ENCODE data around the gene RELB. TPM values are rescaled to one million over a fixed set of nuclear protein-coding genes. Genes with fewer than 3 reads are reported as not detected.
A peak's percentile ranks its signal among the peaks of the same experiment; 100 is the strongest.

Gene RELB
- total and polyA plus RNA-seq, 9 of the 15 experiments (the other 6 are each of a cell fraction or from before 2014, with no cell fraction given) = 0.15 to 1.1 (median 0.28) TPM; not detected in 2

DNA sequence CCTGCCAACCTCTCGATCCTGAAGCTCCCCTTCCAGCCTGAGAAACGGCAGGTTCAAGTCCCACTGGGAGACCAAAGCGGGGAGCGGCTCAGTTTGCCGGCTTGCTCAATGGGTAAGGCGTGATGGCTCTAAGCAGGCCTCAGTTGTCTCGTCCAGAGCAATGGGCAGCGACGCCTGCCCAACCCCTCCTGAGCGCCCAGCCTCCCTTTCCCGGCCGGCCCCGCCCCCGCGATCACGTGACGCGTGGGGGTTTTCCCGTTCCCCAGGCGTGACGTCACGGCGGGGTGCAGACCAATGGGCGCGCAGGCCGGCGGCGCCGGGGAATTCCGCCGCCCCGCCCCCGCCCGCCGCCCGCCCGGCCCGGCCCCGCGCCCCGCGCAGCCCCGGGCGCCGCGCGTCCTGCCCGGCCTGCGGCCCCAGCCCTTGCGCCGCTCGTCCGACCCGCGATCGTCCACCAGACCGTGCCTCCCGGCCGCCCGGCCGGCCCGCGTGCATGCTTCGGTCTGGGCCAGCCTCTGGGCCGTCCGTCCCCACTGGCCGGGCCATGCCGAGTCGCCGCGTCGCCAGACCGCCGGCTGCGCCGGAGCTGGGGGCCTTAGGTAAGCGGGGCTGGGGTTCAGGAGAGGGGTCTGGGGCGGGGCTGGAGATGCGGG is at the start of gene RELB (continued):
- TF ChIP-seq, protein P1, sequence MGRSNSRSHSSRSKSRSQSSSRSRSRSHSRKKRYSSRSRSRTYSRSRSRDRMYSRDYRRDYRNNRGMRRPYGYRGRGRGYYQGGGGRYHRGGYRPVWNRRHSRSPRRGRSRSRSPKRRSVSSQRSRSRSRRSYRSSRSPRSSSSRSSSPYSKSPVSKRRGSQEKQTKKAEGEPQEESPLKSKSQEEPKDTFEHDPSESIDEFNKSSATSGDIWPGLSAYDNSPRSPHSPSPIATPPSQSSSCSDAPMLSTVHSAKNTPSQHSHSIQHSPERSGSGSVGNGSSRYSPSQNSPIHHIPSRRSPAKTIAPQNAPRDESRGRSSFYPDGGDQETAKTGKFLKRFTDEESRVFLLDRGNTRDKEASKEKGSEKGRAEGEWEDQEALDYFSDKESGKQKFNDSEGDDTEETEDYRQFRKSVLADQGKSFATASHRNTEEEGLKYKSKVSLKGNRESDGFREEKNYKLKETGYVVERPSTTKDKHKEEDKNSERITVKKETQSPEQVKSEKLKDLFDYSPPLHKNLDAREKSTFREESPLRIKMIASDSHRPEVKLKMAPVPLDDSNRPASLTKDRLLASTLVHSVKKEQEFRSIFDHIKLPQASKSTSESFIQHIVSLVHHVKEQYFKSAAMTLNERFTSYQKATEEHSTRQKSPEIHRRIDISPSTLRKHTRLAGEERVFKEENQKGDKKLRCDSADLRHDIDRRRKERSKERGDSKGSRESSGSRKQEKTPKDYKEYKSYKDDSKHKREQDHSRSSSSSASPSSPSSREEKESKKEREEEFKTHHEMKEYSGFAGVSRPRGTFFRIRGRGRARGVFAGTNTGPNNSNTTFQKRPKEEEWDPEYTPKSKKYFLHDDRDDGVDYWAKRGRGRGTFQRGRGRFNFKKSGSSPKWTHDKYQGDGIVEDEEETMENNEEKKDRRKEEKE (IDR thresholded peaks at IDR 0.05; ENCODE audit: borderline replicate concordance in 1 of 2, control insufficient read depth in 1 of 2, low read depth in 2 of 2, low read length in 1 of 2) = no peak
- TF ChIP-seq ETS2 (tag; IDR thresholded peaks at IDR 0.05; ENCODE audit: borderline replicate concordance, poor library complexity, severe bottlenecking) (no peak), KLF6 (CRISPR knock-in tag; IDR thresholded peaks at IDR 0.05; ENCODE audit: borderline replicate concordance) (no peak), PHB2 (IDR thresholded peaks at IDR 0.05; ENCODE audit: low read depth) (no peak), ESRRA (IDR thresholded peaks at IDR 0.05; ENCODE audit: borderline replicate concordance, low read depth) (0 out of 2 replicates have a peak, but pooled peaks have one; percentile 53), ZNF23 (CRISPR knock-in tag; IDR thresholded peaks at IDR 0.05) (no peak), THRAP3 (IDR thresholded peaks at IDR 0.05; ENCODE audit: borderline replicate concordance) (no peak), MYBL2 (IDR thresholded peaks at IDR 0.05; ENCODE audit: low read depth) (no peak), MYBL2 (CRISPR knock-in tag; IDR thresholded peaks at IDR 0.05; ENCODE audit: borderline replicate concordance) (no peak), HEY1 (CRISPR knock-in tag; IDR thresholded peaks at IDR 0.05; ENCODE audit: borderline replicate concordance) (no peak)
- TF ChIP-seq, protein P2, sequence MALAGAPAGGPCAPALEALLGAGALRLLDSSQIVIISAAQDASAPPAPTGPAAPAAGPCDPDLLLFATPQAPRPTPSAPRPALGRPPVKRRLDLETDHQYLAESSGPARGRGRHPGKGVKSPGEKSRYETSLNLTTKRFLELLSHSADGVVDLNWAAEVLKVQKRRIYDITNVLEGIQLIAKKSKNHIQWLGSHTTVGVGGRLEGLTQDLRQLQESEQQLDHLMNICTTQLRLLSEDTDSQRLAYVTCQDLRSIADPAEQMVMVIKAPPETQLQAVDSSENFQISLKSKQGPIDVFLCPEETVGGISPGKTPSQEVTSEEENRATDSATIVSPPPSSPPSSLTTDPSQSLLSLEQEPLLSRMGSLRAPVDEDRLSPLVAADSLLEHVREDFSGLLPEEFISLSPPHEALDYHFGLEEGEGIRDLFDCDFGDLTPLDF (CRISPR knock-in tag; IDR thresholded peaks at IDR 0.05) = no peak
- TF ChIP-seq, protein P3, sequence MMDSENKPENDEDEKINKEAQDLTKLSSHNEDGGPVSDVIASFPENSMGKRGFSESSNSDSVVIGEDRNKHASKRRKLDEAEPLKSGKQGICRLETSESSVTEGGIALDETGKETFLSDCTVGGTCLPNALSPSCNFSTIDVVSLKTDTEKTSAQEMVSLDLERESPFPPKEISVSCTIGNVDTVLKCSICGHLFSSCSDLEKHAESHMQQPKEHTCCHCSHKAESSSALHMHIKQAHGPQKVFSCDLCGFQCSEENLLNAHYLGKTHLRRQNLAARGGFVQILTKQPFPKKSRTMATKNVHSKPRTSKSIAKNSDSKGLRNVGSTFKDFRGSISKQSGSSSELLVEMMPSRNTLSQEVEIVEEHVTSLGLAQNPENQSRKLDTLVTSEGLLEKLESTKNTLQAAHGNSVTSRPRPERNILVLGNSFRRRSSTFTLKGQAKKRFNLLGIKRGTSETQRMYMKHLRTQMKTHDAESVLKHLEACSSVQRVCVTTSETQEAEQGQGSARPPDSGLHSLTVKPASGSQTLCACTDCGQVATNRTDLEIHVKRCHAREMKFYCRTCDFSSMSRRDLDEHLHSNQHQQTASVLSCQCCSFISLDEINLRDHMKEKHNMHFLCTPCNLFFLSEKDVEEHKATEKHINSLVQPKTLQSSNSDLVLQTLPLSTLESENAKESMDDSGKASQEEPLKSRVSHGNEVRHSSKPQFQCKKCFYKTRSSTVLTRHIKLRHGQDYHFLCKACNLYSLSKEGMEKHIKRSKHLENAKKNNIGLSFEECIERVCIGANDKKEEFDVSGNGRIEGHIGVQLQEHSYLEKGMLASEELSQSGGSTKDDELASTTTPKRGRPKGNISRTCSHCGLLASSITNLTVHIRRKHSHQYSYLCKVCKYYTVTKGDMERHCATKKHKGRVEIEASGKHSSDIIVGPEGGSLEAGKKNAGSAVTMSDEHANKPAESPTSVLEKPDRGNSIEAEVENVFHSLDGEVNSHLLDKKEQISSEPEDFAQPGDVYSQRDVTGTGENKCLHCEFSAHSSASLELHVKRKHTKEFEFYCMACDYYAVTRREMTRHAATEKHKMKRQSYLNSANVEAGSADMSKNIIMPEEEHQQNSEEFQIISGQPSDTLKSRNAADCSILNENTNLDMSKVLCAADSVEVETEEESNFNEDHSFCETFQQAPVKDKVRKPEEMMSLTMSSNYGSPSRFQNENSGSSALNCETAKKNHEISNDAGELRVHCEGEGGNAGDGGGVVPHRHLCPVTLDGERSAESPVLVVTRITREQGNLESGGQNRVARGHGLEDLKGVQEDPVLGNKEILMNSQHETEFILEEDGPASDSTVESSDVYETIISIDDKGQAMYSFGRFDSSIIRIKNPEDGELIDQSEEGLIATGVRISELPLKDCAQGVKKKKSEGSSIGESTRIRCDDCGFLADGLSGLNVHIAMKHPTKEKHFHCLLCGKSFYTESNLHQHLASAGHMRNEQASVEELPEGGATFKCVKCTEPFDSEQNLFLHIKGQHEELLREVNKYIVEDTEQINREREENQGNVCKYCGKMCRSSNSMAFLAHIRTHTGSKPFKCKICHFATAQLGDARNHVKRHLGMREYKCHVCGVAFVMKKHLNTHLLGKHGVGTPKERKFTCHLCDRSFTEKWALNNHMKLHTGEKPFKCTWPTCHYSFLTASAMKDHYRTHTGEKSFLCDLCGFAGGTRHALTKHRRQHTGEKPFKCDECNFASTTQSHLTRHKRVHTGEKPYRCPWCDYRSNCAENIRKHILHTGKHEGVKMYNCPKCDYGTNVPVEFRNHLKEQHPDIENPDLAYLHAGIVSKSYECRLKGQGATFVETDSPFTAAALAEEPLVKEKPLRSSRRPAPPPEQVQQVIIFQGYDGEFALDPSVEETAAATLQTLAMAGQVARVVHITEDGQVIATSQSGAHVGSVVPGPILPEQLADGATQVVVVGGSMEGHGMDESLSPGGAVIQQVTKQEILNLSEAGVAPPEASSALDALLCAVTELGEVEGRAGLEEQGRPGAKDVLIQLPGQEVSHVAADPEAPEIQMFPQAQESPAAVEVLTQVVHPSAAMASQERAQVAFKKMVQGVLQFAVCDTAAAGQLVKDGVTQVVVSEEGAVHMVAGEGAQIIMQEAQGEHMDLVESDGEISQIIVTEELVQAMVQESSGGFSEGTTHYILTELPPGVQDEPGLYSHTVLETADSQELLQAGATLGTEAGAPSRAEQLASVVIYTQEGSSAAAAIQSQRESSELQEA (IDR thresholded peaks at IDR 0.05; ENCODE audit: low read depth) = no peak
- TF ChIP-seq, protein P4, sequence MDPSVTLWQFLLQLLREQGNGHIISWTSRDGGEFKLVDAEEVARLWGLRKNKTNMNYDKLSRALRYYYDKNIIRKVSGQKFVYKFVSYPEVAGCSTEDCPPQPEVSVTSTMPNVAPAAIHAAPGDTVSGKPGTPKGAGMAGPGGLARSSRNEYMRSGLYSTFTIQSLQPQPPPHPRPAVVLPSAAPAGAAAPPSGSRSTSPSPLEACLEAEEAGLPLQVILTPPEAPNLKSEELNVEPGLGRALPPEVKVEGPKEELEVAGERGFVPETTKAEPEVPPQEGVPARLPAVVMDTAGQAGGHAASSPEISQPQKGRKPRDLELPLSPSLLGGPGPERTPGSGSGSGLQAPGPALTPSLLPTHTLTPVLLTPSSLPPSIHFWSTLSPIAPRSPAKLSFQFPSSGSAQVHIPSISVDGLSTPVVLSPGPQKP (CRISPR knock-in tag; IDR thresholded peaks at IDR 0.05) = no peak

Data from K562 (cell line).